Measurements from ENCODE around the gene PRLR. TPM values are rescaled to one million over a fixed set of nuclear protein-coding genes. Genes with fewer than 3 reads are reported as not detected.

Gene PRLR
- total RNA-seq, 3 donors from 2014 or later: 10.3 to 47.1 (median 35.8) TPM

GRCh38 chr5:35212122-35212982 is 17.9 kb downstream of the PRLR start:
- intact Hi-C loops (cut with DNase I, micrococcal nuclease): no loop called here
- H3K4me3 ChIP-seq: no peak overlapping the region
- no peaks in the 10 kb centered on the region for H3K9me3 ChIP-seq
- TF ChIP-seq, protein P1, sequence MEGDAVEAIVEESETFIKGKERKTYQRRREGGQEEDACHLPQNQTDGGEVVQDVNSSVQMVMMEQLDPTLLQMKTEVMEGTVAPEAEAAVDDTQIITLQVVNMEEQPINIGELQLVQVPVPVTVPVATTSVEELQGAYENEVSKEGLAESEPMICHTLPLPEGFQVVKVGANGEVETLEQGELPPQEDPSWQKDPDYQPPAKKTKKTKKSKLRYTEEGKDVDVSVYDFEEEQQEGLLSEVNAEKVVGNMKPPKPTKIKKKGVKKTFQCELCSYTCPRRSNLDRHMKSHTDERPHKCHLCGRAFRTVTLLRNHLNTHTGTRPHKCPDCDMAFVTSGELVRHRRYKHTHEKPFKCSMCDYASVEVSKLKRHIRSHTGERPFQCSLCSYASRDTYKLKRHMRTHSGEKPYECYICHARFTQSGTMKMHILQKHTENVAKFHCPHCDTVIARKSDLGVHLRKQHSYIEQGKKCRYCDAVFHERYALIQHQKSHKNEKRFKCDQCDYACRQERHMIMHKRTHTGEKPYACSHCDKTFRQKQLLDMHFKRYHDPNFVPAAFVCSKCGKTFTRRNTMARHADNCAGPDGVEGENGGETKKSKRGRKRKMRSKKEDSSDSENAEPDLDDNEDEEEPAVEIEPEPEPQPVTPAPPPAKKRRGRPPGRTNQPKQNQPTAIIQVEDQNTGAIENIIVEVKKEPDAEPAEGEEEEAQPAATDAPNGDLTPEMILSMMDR (IDR thresholded peaks at IDR 0.05): no peak
- no peak for ATAC-seq
- no peak for DNase-seq
- H3K36me3 ChIP-seq (ENCODE audit: low read depth): no peaks in the 10 kb centered on the region
- no peaks in the 10 kb centered on the region for H3K4me1 ChIP-seq (ENCODE audit: low read depth)

GRCh38 chr5:35209862-35210261 is 20.4 kb downstream of the PRLR start:
- DNase-seq: no peak
- no peak for ATAC-seq
- TF ChIP-seq, protein P1 (IDR thresholded peaks at IDR 0.05): no peak
- intact Hi-C loops (cut with DNase I, micrococcal nuclease): no loop called here
- Histone ChIP-seq H3K9me3 (no peaks in the 10 kb centered on the region), H3K36me3 (ENCODE audit: low read depth) (no peaks in the 10 kb centered on the region), H3K4me3 (no peak overlapping the region), H3K4me1 (ENCODE audit: low read depth) (no peaks in the 10 kb centered on the region)

GRCh38 chr5:35205606-35206005 is 24.7 kb downstream of the PRLR start:
- DNase-seq (no peak), ATAC-seq (no peak)
- intact Hi-C loops (cut with DNase I, micrococcal nuclease): no loop called here
- H3K9me3 ChIP-seq: no peaks in the 10 kb centered on the region
- no peak overlapping the region for H3K4me3 ChIP-seq
- no peaks in the 10 kb centered on the region for H3K36me3 ChIP-seq (ENCODE audit: low read depth)
- H3K4me1 ChIP-seq (ENCODE audit: low read depth): peaks cover 5% of the 10 kb centered on the region
- TF ChIP-seq, protein P1 (IDR thresholded peaks at IDR 0.05): no peak

DNA sequence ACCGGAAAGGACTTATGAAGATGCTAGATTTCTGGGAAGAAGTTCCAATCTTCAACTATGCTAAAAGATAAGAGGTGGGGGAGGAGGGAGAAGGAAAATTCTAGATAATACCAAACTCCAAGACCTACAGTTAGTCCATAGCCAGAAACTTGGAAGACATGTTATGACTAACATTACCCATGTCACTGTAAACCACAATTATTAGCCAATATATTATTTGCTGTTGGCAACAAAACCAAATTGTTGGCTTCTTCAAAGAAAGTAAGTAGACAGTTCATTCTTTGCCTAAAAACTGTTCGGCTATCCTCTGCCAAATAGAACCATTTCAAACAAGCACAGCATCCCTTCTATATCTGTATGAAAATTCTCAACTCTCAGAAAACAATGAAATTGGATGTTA is 25.1 kb downstream of the PRLR start:
- H3K4me1 ChIP-seq (ENCODE audit: low read depth): peaks cover 5% of the 10 kb centered on the region
- H3K4me3 ChIP-seq: no peak overlapping the region
- ATAC-seq (no peak), DNase-seq (no peak)
- H3K9me3 ChIP-seq: no peaks in the 10 kb centered on the region
- intact Hi-C loops (cut with DNase I, micrococcal nuclease): no loop called here
- no peaks in the 10 kb centered on the region for H3K36me3 ChIP-seq (ENCODE audit: low read depth)
- TF ChIP-seq, protein P1 (IDR thresholded peaks at IDR 0.05): no peak

- no peak for ATAC-seq
- intact Hi-C loops (cut with DNase I, micrococcal nuclease): no loop called here
- Histone ChIP-seq H3K36me3 (ENCODE audit: low read depth) (no peaks in the 10 kb centered on the region), H3K4me1 (ENCODE audit: low read depth) (peaks cover 13% of the 10 kb centered on the region), H3K4me3 (no peak overlapping the region), H3K9me3 (no peaks in the 10 kb centered on the region)
- TF ChIP-seq, protein P1 (IDR thresholded peaks at IDR 0.05): no peak
- no peak for DNase-seq
These were observed 26.9 kb downstream of the PRLR start for GRCh38 chr5:35203403-35203802.

Data from mucosa of descending colon (tissue), 3 donors.